Measurements from ENCODE around the gene DEAF1.
"Not testable (repeated sequence)": the region's sequence is repeated elsewhere in the genome, so short reads cannot be mapped to it uniquely, and the experiment has no call there.

Gene DEAF1

DNA sequence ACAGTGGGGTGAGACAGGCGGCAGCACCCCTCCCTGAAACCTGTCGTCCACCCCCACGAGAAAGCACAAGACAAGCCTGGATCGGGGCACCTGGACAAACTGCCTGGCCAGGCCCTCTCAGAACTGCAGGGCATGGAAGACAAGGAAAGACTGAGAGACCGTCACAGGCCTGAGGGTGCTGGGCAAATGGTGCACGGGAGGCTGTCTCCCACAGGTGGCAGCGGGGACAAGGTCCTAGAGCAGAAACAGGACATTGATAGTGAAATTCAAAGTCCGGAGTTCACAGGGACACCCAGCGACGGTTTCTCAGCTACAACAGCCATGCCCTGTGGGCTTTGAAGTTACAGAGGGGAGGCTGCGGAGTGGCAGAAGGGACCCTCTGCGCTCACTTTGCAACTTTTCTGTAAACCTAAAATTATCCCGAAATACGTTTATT lies 37.3 kb downstream of the DEAF1 start:
- DNase-seq (ENCODE audit: low read depth, low spot score): no peak
- no peak overlapping the region for H3K9ac ChIP-seq (ENCODE audit: insufficient read length, low read depth)

DNA sequence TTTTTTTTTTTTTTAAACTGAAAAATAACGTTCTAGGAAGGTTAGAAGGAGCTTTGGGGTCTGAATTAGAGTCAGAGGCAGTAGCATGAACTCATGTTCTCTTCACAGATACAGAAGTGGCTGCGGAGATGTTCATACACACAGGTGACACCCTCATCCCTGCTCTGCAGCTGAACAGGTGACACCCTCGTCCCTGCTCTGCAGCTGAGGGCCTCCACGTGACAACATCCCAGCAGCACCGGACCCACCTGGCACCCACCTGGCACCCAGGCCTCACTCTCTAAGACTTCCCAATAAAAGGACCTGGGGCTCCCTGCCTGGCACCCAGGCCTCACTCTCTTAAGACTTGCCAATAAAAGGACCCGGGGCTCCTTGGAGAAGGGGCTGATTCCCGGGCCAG lies 38.2 kb downstream of the DEAF1 start:
- peaks cover 4% of the 10 kb centered on the region for H3K4me1 ChIP-seq (ENCODE audit: insufficient read depth, insufficient read length)
- H3K36me3 ChIP-seq (ENCODE audit: insufficient read depth, insufficient read length, low read length): peaks cover 74% of the 10 kb centered on the region
- H3K4me3 ChIP-seq (ENCODE audit: insufficient read length, low read depth): no peak overlapping the region
- TF ChIP-seq SUZ12 (IDR thresholded peaks at IDR 0.05; ENCODE audit: extremely low read depth, insufficient read depth, insufficient read length) (no peak), ZNF274 (IDR thresholded peaks at IDR 0.05; ENCODE audit: low read depth, low read length) (no peak), YY1 (IDR thresholded peaks at IDR 0.05; ENCODE audit: insufficient read depth, insufficient read length) (no peak)
- no peak overlapping the region for H3K9ac ChIP-seq (ENCODE audit: insufficient read length, low read depth)
- H3K27me3 ChIP-seq (ENCODE audit: insufficient read depth, insufficient read length): no peaks in the 10 kb centered on the region
- no peak for DNase-seq (ENCODE audit: low read depth, low spot score)
- H3K9me3 ChIP-seq (ENCODE audit: insufficient read depth, low read length): no peaks in the 10 kb centered on the region

More for the DNA sequence above, 37.3 kb downstream of the DEAF1 start:
- Histone ChIP-seq H3K36me3 (ENCODE audit: insufficient read depth, insufficient read length, low read length) (peaks cover 78% of the 10 kb centered on the region), H3K4me1 (ENCODE audit: insufficient read depth, insufficient read length) (peaks cover 4% of the 10 kb centered on the region), H3K9me3 (ENCODE audit: insufficient read depth, low read length) (no peaks in the 10 kb centered on the region), H3K27me3 (ENCODE audit: insufficient read depth, insufficient read length) (no peaks in the 10 kb centered on the region), H3K4me3 (ENCODE audit: insufficient read length, low read depth) (no peak overlapping the region)
- TF ChIP-seq SUZ12 (IDR thresholded peaks at IDR 0.05; ENCODE audit: extremely low read depth, insufficient read depth, insufficient read length) (no peak), ZNF274 (IDR thresholded peaks at IDR 0.05; ENCODE audit: low read depth, low read length) (no peak), YY1 (IDR thresholded peaks at IDR 0.05; ENCODE audit: insufficient read depth, insufficient read length) (no peak)

GRCh38 chr11:656426-656825 lies 38.6 kb downstream of the DEAF1 start:
- Histone ChIP-seq H3K4me3 (ENCODE audit: insufficient read length, low read depth) (no peak overlapping the region), H3K4me1 (ENCODE audit: insufficient read depth, insufficient read length) (peaks cover 4% of the 10 kb centered on the region), H3K9me3 (ENCODE audit: insufficient read depth, low read length) (no peaks in the 10 kb centered on the region), H3K27me3 (ENCODE audit: insufficient read depth, insufficient read length) (no peaks in the 10 kb centered on the region), H3K9ac (ENCODE audit: insufficient read length, low read depth) (no peak overlapping the region), H3K36me3 (ENCODE audit: insufficient read depth, insufficient read length, low read length) (peaks cover 72% of the 10 kb centered on the region)
- TF ChIP-seq YY1 (IDR thresholded peaks at IDR 0.05; ENCODE audit: insufficient read depth, insufficient read length): no peak
- TF ChIP-seq ZNF274 (IDR thresholded peaks at IDR 0.05; ENCODE audit: low read depth, low read length): no peak
- TF ChIP-seq SUZ12 (IDR thresholded peaks at IDR 0.05; ENCODE audit: extremely low read depth, insufficient read depth, insufficient read length): no peak
- DNase-seq (ENCODE audit: low read depth, low spot score): no peak

- Histone ChIP-seq H3K36me3 (ENCODE audit: insufficient read depth, insufficient read length, low read length) (peaks cover 67% of the 10 kb centered on the region), H3K9ac (ENCODE audit: insufficient read length, low read depth) (no peak overlapping the region), H3K9me3 (ENCODE audit: insufficient read depth, low read length) (no peaks in the 10 kb centered on the region), H3K27me3 (ENCODE audit: insufficient read depth, insufficient read length) (no peaks in the 10 kb centered on the region), H3K4me3 (ENCODE audit: insufficient read length, low read depth) (no peak overlapping the region), H3K4me1 (ENCODE audit: insufficient read depth, insufficient read length) (peaks cover 4% of the 10 kb centered on the region)
- TF ChIP-seq YY1 (IDR thresholded peaks at IDR 0.05; ENCODE audit: insufficient read depth, insufficient read length) (no peak), ZNF274 (IDR thresholded peaks at IDR 0.05; ENCODE audit: low read depth, low read length) (no peak), SUZ12 (IDR thresholded peaks at IDR 0.05; ENCODE audit: extremely low read depth, insufficient read depth, insufficient read length) (no peak)
- DNase-seq (ENCODE audit: low read depth, low spot score): no peak
Observed at GRCh38 chr11:655036-655726, 39.8 kb downstream of the DEAF1 start.

GRCh38 chr11:654444-654843 lies 40.6 kb downstream of the DEAF1 start:
- H3K9me3 ChIP-seq (ENCODE audit: insufficient read depth, low read length); H3K9ac ChIP-seq (ENCODE audit: insufficient read length, low read depth); H3K27me3 ChIP-seq (ENCODE audit: insufficient read depth, insufficient read length); H3K4me3 ChIP-seq (ENCODE audit: insufficient read length, low read depth); DNase-seq (ENCODE audit: low read depth, low spot score); H3K4me1 ChIP-seq (ENCODE audit: insufficient read depth, insufficient read length): not testable (repeated sequence)
- peaks cover 64% of the 10 kb centered on the region for H3K36me3 ChIP-seq (ENCODE audit: insufficient read depth, insufficient read length, low read length)

- no peak for TF ChIP-seq SUZ12 (IDR thresholded peaks at IDR 0.05; ENCODE audit: extremely low read depth, insufficient read depth, insufficient read length)
- no peak for TF ChIP-seq ZNF274 (IDR thresholded peaks at IDR 0.05; ENCODE audit: low read depth, low read length)
- TF ChIP-seq YY1 (IDR thresholded peaks at IDR 0.05; ENCODE audit: insufficient read depth, insufficient read length): no peak
- H3K9me3 ChIP-seq (ENCODE audit: insufficient read depth, low read length): no peaks in the 10 kb centered on the region
- DNase-seq (ENCODE audit: low read depth, low spot score): no peak
- peaks cover 4% of the 10 kb centered on the region for H3K4me1 ChIP-seq (ENCODE audit: insufficient read depth, insufficient read length)
- no peaks in the 10 kb centered on the region for H3K27me3 ChIP-seq (ENCODE audit: insufficient read depth, insufficient read length)
- peaks cover 59% of the 10 kb centered on the region for H3K36me3 ChIP-seq (ENCODE audit: insufficient read depth, insufficient read length, low read length)
- H3K4me3 ChIP-seq (ENCODE audit: insufficient read length, low read depth): no peak overlapping the region
- H3K9ac ChIP-seq (ENCODE audit: insufficient read length, low read depth): no peak overlapping the region
Observed at GRCh38 chr11:653837-654236, 41.2 kb downstream of the DEAF1 start.

- H3K9ac ChIP-seq (ENCODE audit: insufficient read length, low read depth); DNase-seq (ENCODE audit: low read depth, low spot score); H3K27me3 ChIP-seq (ENCODE audit: insufficient read depth, insufficient read length); H3K4me1 ChIP-seq (ENCODE audit: insufficient read depth, insufficient read length); H3K4me3 ChIP-seq (ENCODE audit: insufficient read length, low read depth); H3K9me3 ChIP-seq (ENCODE audit: insufficient read depth, low read length): not testable (repeated sequence)
- H3K36me3 ChIP-seq (ENCODE audit: insufficient read depth, insufficient read length, low read length): peaks cover 53% of the 10 kb centered on the region
Observed at GRCh38 chr11:653136-653535, 41.9 kb downstream of the DEAF1 start.

DNA sequence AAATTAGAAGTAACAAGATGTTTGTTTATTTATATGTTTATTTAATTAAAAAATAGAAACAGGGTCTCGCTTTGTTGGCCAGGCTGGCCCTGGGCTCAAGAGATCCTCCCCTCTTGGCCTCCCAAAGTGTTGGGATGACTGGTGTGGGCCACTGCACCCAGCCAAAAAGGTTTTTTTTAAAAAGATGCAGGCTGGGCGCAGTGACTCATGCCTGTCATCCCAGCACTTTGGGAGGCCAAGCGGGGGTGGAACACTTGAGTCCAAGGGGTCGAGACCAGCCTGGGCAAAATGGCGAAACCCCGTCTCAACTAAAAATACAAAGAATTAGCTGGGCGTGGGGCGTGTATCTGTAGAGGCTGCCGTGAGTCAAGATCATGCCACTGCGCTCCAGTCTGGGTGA lies 44.5 kb downstream of the DEAF1 start:
- Histone ChIP-seq H3K36me3 (ENCODE audit: insufficient read depth, insufficient read length, low read length) (peaks cover 42% of the 10 kb centered on the region), H3K9ac (ENCODE audit: insufficient read length, low read depth) (no peak overlapping the region), H3K27me3 (ENCODE audit: insufficient read depth, insufficient read length) (no peaks in the 10 kb centered on the region), H3K4me1 (ENCODE audit: insufficient read depth, insufficient read length) (peaks cover 4% of the 10 kb centered on the region), H3K9me3 (ENCODE audit: insufficient read depth, low read length) (no peaks in the 10 kb centered on the region), H3K4me3 (ENCODE audit: insufficient read length, low read depth) (no peak overlapping the region)
- no peak for DNase-seq (ENCODE audit: low read depth, low spot score)
- no peak for TF ChIP-seq SUZ12 (IDR thresholded peaks at IDR 0.05; ENCODE audit: extremely low read depth, insufficient read depth, insufficient read length)
- no peak for TF ChIP-seq ZNF274 (IDR thresholded peaks at IDR 0.05; ENCODE audit: low read depth, low read length)
- TF ChIP-seq YY1 (IDR thresholded peaks at IDR 0.05; ENCODE audit: insufficient read depth, insufficient read length): no peak

GRCh38 chr11:647672-648158 lies 47.3 kb downstream of the DEAF1 start:
- peaks cover 46% of the 10 kb centered on the region for H3K36me3 ChIP-seq (ENCODE audit: insufficient read depth, insufficient read length, low read length)
- H3K4me3 ChIP-seq (ENCODE audit: insufficient read length, low read depth); H3K9me3 ChIP-seq (ENCODE audit: insufficient read depth, low read length); H3K9ac ChIP-seq (ENCODE audit: insufficient read length, low read depth); H3K4me1 ChIP-seq (ENCODE audit: insufficient read depth, insufficient read length); DNase-seq (ENCODE audit: low read depth, low spot score); H3K27me3 ChIP-seq (ENCODE audit: insufficient read depth, insufficient read length): not testable (repeated sequence)
